ENCODE data around the gene DGKE. TPM values are rescaled to one million over a fixed set of nuclear protein-coding genes. Genes with fewer than 3 reads are reported as not detected.
A peak's percentile ranks its signal among the peaks of the same experiment; 100 is the strongest.

Gene DGKE
- 10 to 100 TPM; 14.4 to 31.2 (median 23.1) TPM for total RNA-seq

- TF ChIP-seq, protein P1, sequence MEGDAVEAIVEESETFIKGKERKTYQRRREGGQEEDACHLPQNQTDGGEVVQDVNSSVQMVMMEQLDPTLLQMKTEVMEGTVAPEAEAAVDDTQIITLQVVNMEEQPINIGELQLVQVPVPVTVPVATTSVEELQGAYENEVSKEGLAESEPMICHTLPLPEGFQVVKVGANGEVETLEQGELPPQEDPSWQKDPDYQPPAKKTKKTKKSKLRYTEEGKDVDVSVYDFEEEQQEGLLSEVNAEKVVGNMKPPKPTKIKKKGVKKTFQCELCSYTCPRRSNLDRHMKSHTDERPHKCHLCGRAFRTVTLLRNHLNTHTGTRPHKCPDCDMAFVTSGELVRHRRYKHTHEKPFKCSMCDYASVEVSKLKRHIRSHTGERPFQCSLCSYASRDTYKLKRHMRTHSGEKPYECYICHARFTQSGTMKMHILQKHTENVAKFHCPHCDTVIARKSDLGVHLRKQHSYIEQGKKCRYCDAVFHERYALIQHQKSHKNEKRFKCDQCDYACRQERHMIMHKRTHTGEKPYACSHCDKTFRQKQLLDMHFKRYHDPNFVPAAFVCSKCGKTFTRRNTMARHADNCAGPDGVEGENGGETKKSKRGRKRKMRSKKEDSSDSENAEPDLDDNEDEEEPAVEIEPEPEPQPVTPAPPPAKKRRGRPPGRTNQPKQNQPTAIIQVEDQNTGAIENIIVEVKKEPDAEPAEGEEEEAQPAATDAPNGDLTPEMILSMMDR (IDR thresholded peaks at IDR 0.05), result peak in 1 of 4 experiments; percentile 28
- TF ChIP-seq POLR2A (IDR thresholded peaks at IDR 0.05), result peak; percentile 55 to 86
- Histone ChIP-seq H3K4me3 (peak within 1 kb of the TSS; percentile 79 to 87), H3K36me3 (no peaks in the 10 kb centered on the region), H3K27me3 (no peaks in the 10 kb centered on the region), H3K27ac (peak within 1 kb of the TSS; percentile 96 to 97), H3K9me3 (no peaks in the 10 kb centered on the region), H3K4me1 (peaks cover 4 to 8% of the 10 kb centered on the region in 2 donors)
- DNase-seq, result peak; percentile 99
- intact Hi-C loops (cut with DNase I; ENCODE audit: low total_unique reads), result loop anchor here (5.0 kb wide), 1 partner anchor 108 kb away; no protein-coding TSS in a partner anchor
Measured at GRCh38 chr17:56833809-56834379, at the start of gene DGKE, which contains the start of gene C17orf67. Gene DGKE (plus strand): TSS chr17:56834151. CDS start chr17:56834796, 645 bp downstream. Gene C17orf67 (minus strand): TSS chr17:56833920. CDS start chr17:56815810, 18,110 bp downstream.

GRCh38 chr17:56785405-56785804 is 48.5 kb upstream of the DGKE start:
- Histone ChIP-seq H3K27me3 (no peaks in the 10 kb centered on the region), H3K9me3 (no peaks in the 10 kb centered on the region), H3K4me1 (no peaks in the 10 kb centered on the region), H3K4me3 (no peak overlapping the region), H3K36me3 (no peaks in the 10 kb centered on the region), H3K27ac (no peak overlapping the region)
- intact Hi-C loops (cut with DNase I; ENCODE audit: low total_unique reads), result no loop called here
- TF ChIP-seq, protein P1 (IDR thresholded peaks at IDR 0.05), result no peak
- no peak for TF ChIP-seq POLR2A (IDR thresholded peaks at IDR 0.05)
- DNase-seq, result no peak

DNA sequence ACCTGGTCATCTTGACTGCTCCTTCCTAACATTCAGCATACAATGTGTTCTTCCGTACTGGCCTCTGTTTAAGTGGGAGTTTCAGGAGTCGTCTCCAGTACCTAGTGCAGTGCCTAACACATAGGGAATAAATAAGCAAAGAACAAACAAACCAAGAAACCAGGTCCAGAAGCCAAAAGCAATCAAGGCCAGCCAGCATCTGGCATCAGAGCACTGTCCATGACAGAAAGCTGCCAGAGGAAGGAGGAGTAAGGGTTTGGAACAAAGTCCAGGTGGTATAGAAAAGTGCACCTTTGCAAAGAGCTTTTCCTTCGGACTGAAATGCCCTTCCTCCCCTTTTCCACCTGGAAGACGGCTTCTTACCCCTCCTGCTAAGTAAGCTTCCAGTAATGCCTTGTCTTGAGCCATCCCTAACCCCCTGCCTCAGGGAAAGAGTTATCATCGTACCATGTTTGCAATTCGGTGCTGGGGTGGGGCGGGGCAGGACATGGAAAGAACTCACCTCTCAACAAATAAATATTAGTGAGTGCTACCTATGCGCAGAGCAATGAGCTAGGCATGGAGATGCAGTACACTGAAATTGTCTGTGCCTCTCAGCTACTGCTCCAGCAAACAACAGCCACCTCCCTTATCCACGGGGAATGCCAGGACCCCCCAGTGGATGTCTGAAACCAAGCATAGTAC is 47.8 kb upstream of the DGKE start:
- no peak for TF ChIP-seq POLR2A (IDR thresholded peaks at IDR 0.05)
- TF ChIP-seq, protein P1 (IDR thresholded peaks at IDR 0.05), result no peak
- H3K27ac ChIP-seq, result no peak overlapping the region
- DNase-seq, result no peak
- H3K4me3 ChIP-seq, result no peak overlapping the region
- no peaks in the 10 kb centered on the region for H3K27me3 ChIP-seq
- intact Hi-C loops (cut with DNase I; ENCODE audit: low total_unique reads), result no loop called here
- H3K36me3 ChIP-seq, result no peaks in the 10 kb centered on the region
- no peaks in the 10 kb centered on the region for H3K4me1 ChIP-seq
- H3K9me3 ChIP-seq, result no peaks in the 10 kb centered on the region

DNA sequence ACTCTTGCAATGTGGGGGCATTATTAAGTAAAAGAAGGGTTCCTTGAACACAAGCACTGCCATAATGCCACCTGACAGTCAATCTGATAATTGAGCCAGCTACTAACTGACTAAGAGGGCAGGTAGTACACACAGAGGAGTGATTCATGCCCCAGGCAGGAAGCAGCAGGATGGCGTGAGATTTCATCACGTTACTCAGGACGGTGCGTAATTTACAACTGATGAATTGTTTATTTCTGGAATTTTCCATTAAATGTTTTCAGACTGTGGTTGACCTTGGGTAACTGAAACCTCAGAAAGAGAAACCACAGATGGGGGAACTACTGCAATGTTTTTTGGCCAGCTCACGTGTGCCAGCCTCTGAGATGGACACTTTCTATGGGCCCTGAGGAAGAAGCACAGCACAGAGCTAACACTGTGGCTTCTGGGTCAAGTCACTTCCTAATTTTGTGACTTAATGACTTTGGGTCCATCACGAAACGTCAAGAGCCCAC is 46.9 kb upstream of the DGKE start:
- intact Hi-C loops (cut with DNase I; ENCODE audit: low total_unique reads), result no loop called here
- H3K4me1 ChIP-seq, result no peaks in the 10 kb centered on the region
- TF ChIP-seq, protein P1 (IDR thresholded peaks at IDR 0.05), result no peak
- TF ChIP-seq POLR2A (IDR thresholded peaks at IDR 0.05), result no peak
- peak in 1 of 2 donors; percentile 18 for DNase-seq
- no peak overlapping the region for H3K4me3 ChIP-seq
- no peaks in the 10 kb centered on the region for H3K36me3 ChIP-seq
- H3K9me3 ChIP-seq, result no peaks in the 10 kb centered on the region
- no peak overlapping the region for H3K27ac ChIP-seq
- no peaks in the 10 kb centered on the region for H3K27me3 ChIP-seq

- intact Hi-C loops (cut with DNase I; ENCODE audit: low total_unique reads), result no loop called here
- no peaks in the 10 kb centered on the region for H3K36me3 ChIP-seq
Measured at GRCh38 chr17:56792267-56792666, 41.7 kb upstream of the DGKE start.

More at GRCh38 chr17:56792267-56792666, 41.7 kb upstream of the DGKE start:
- Histone ChIP-seq H3K9me3 (no peaks in the 10 kb centered on the region), H3K4me3 (no peak overlapping the region), H3K27me3 (no peaks in the 10 kb centered on the region), H3K27ac (no peak overlapping the region), H3K4me1 (no peaks in the 10 kb centered on the region)
- TF ChIP-seq, protein P1 (IDR thresholded peaks at IDR 0.05), result no peak
- no peak for TF ChIP-seq POLR2A (IDR thresholded peaks at IDR 0.05)
- no peak for DNase-seq
